Stimulated activated CD4-positive, alpha-beta T cell treated with anti-CD3 and anti-CD28 coated beads, Interleukin-12 subunit alpha, Interleukin-12 subunit beta, amount 100 ng/mL, for 48 hours (primary cell): ENCODE measurements around the gene MALRD1.

Experiments used
- DNase-seq, 3 donors: peaks; one replicate each; pipeline ENCODE4 v3.0.0-alpha.2; 2020; ENCODE audit warnings: low read depth in 2 of 3, low spot score in 1 of 3

The MALRD1 gene

DNA sequence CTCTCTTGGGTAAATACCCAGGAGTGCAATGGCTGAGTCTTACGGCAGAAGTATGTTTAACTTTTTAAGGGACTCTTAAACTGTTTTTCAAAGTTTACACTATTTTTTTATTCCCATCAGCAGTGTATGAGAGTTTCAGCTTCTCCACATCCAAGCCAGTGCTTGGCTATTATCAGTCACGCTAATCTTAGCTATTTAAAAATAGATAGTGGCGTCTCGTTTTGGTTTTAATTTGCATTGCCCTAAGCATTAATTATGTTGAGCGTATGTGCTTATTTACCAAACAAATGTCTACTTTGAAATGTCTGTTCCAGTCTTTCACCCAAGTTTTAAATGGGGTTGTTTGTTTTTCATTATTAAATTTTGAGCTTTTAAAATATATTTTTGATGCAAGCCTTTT lies 164.0 kb downstream of the MALRD1 start:
- no peak for DNase-seq

DNA sequence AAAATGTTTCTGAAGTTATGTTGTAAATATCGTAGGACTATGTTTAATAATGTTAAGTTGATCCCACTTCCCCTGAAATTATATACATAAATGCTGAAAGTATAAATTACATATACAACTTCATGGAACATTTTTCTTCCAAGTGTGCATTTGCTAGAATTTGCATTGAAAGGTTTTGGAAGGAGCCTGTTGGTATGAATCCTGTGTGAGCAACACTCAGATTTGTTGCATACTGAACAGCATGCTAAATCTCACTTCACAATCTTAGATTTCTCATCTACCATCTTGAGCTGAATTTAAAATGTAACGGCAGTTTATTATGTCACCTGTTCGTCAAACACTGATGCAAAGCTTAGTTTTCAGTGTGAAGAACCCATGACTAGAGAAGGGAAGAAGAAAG lies 172.6 kb downstream of the MALRD1 start:
- DNase-seq: no peak

DNA sequence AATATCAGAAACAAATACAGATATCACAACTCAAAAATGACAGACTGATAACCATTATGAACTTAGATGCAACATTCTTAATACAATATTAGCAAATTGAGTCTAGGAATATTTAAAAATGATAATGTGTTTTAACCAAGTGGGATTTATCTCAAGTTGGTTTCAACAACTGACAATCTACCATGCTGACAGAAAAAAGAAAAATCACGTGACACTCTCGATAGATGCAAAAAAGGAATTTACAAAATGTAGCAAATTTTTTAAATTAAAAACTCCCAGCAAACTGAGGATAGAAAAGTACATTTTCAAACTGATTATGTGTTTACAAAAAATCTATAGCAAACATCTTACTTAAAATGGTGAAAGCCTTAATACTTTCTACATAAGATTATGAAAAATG lies 177.4 kb downstream of the MALRD1 start:
- DNase-seq: no peak

DNA sequence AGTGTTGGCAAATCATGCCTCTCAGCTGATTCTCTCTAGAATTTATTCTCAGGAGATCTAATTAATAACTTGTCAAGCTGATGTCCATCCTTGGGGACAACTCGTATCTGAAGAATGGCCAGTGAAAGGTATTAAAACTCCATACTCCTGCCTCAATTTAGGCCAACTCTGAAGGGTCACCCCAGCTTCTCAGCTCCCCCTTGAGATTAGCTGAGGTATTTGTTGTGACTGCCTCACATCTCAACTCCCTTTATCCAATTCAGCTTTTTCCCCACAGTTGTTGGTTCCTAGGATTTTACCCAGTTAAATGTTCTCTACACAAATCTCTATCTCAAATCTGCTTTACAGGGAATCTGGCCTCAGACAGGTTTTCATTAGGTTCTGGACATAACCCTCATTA lies 182.4 kb downstream of the MALRD1 start:
- DNase-seq: no peak

DNA sequence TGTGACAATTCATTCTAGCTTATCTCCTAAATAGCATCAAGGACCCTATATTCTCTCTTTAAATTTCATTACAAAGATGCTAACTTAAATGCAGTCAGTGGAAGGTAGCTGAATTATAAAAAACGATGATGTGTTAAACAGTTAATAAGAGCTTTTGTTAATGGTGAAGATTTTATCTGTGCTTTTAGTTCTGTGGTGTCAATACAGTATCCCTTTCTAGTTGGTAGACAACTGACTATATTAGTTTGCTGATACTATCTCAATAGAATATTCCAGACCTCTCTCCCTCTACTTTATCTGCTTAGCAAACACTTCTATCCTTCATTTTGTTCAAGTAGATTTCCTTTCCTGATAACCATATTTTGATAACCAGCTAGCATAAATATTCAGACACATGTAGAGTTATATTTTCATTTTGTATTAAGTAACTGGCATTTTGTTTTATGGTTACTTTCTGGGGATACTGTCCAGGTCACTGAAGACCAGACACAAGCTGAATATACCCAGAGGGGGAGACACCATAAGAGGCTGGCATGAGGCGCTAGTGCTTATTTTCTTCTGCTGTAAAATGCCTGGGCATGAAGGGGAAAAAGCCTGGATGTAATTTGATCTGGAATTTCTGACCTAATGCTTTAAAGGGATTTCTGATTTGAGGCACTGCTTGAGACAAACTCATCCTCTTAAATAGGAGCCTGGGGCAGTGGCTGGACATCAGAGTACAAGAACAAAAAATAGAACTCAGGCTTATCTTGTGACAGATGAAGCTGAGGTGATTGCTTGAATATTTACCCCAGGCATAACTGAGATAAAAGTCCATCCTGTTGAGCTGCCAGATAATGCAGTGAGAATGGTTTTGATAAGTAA lies 197.5 kb downstream of the MALRD1 start:
- DNase-seq: no peak

DNA sequence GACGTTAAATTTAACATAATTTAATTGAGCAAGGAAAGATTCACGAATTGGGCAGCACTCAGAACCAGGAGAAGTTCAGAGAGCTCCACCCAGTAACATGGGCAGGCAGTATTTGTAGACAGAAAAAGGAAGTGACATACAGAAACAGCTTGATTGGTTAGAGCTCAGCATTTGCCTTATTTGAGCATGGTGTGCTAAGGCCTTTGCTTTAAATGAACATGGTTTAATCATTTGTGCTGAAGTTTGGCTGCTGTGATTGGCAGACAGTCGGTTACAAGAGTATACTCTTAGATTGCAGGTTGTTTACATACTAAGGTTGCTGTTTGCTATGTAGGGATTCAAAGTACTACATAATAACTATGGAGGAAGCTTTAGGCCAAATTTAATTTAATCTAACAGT lies 199.2 kb downstream of the MALRD1 start:
- no peak for DNase-seq

DNA sequence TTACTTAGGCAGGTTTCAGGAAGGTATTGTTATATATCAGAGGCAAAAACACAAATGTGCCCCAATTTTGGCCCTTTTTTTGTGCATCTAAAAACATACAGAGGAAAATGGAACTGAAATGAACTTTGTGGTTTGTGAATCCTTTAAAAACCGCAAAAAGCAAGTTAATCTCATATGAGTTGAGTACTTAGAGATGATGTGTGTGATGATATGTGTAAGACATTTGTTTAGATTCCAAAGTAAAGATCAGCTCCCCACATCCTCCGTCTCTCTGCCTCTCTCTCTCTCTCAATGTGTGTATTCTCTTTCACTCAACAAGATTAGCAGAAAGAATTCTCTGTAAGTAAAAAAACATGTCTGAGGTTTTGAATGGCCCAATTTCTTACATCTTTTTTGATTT lies 201.9 kb downstream of the MALRD1 start:
- DNase-seq: no peak

DNA sequence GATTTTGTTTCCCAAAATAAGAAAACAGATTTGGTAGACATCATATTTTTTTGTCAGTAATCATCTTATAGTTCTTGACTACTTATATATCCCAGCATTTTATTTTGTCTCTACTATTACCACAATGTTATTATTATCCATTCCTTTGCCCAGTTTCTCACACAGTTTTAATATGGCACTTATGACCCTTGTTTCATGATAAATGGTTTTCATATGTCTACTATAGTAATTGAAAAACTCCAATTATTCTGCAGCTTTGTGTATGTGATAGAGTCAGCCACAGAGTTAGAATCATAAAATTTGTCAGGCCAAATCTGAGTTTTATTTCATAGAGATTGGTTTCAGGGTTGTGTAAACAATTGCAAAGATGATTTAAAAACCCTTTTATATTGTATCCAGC lies 203.9 kb downstream of the MALRD1 start:
- no peak for DNase-seq

DNA sequence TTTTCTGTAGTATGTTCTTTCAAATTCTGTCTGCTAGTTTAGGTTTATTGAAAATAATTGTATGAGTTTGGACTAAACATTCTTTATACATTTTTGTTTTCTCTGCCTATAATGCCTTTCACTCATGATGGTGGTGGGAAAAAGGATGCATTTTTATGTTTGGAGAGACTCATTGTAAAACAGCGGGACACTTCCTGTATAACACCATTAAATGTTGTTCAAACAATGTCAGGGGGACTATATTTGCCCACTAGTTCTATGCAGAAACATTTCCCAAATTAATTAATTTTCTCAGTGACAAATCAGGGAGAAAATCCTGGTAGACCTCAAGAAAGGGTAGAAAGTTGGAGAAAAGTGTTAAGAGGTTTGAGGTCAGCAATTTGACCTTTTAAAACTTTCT lies 207.7 kb downstream of the MALRD1 start:
- no peak for DNase-seq

DNA sequence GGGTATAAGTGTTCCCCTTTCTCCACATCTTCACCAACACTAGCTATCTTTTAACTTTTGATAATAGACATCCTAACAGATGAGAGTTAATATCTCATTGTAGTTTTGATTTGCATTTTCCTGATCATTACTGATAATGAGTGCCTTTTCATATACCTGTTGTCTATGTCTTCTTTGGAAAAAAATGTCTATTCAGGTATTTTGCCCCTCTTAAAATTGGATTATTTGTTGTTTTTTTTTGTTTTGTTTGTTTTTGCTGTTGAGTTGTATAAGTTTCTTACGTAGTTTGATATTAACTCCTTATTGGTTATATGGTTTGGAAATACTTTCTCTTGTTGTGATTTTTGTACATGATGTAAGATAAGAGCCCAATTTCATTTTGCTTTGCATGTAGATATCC lies 214.7 kb downstream of the MALRD1 start:
- DNase-seq: no peak

DNA sequence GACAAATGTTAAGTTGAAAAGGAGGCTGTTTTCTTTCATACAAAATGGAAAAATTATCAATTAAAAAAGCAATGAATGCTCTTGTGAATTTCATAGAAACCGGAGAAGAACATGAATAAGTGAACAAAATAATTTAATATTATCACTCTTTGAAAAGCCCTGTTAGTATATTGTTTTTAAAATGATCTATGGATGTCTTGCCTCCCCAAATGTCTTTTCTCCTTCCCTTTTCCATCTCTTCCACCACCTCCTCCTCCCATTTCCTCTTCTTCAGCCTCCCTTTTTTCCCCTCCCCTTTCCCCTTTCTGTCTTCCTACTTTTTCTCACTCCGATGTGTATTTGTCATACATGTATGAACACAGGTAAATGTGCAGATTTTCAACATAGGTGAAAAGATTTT lies 234.7 kb downstream of the MALRD1 start:
- DNase-seq: no peak

DNA sequence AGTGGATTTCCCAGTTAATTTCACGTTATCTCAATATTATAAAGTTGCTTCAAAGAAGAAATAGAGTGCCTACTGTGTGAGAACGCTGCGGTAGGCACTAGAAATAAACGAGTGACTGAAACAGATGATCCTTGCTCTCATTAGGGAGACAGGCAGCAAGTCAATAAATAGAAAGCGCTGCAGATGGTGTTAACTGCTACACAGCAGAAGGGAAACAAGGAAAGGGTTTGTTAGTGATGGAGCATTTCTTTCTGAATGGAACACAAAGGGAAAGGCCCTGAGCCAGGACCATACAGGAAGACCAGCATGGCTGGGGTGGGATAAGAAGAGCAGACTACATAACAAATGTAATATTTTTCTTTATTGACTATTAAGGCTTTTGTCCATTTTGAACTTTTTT lies 235.2 kb downstream of the MALRD1 start:
- no peak for DNase-seq

DNA sequence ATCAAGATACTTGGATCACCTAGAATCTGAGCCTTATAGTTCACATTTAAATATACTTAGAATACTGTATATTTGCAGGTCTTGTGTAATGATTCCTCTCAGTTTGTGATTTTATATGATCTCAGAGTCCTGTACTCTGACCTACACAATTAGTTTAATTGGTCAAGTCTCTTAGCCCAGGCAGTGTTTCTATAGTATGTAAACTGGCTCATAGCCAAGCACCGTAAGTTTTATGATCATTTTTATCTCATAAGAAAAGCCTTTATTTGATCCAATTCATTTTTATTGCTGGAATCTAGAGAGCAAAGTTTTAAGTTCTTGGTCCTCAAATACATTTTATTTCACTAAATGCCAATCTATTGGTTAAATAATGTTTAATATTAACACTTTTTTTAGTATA lies 242.2 kb downstream of the MALRD1 start:
- DNase-seq: no peak

DNA sequence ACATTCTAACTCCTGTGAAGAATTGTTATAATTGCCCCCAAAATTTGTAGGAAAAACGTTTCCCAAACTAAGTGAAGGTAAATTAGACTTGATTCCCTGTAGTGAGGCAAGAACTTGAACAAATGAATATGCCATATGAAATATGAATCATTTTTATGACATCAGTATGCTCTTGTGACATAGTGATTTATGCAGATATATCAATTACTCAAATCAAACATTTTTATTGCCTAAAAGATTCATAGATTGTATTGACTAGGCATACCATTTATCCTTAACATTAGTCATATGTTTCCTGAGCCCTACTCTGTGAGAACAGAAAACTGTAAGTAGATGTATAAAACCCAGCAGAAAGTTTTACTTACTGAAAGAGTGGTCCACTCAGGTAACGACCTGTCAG lies 245.6 kb downstream of the MALRD1 start:
- DNase-seq: no peak

DNA sequence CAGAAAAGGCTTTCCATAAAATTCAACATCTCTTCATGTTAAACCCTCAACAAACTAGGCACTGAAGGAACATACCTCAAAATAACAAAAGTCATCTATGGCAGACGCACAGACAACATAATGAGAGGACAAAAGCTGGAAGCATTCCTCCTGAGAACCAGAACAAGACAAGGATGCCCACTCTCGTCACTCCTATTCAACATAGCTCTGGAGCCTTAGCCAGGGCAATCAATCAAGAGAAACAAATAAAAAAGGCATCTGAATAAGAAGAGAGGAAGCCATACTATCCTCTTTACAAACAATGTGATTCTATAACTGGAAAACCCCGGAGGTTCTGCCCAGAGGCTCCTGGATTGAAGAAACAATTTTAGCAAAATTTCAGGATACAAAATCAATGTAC lies 251.0 kb downstream of the MALRD1 start:
- DNase-seq: no peak

DNA sequence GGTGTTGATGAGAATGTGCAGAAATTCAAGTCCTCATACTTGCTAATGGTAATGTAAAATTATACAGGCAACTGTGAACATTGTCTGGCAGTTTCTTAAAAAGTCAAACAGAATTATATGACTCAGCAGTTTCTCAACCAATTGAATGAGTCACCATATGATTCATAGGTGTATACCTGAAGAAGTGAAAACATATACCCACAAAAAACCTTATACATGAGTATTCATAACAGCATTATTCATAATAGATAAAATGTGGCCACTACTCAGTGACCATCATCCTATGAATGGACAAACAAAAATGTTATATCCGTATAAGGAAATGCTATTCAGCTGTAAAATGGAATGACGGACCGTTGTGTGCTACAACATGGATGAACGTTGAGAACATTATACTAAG lies 253.5 kb downstream of the MALRD1 start:
- no peak for DNase-seq

DNA sequence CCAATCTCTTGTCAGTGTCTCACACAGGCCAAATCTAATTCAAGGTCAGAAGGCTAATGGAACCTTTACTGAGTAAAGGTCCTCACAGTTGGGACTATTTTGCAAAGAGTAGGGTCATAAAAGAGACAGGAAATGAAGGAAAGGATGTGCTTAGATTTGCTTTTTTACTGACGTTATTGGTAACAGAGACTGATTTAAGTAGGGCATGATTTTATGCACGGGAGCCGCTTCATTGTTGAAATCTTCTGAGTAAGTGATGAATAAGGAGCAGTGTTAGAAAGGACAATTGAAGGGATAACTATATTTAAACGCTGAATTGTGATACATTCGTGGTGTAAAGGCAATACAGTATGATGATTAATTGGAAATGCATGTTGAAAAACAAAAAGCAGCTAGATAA lies 261.5 kb downstream of the MALRD1 start:
- no peak for DNase-seq

DNA sequence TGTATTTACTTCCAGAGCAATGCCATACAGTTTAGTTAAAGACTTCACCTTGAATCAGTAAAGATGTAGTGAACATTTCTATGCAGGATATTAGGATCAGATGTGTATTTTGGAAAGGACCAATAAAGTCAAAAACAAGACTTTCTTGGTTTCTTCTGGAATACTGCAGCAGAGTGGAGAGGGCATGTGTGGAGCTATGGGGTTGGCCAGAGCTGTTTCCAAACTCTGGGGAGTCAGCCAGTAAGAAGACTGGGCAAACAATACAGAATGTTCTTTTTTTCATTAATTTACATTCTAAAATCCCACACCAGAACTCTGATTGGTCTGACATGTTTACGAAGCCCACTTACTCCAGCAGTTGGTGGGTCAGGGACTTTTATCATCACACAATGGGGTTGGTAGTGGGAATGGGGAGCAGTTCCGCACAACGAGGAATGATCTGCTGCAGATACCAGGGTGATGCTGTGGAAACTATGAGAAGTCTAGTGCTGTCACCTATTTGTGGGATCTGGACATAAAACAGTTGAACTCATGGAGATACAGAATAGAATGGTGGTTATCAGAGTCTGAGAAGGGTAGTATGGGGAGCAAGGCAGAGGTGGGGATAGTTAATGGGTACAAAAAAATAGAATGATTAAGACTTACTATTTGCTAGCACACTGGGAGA lies 267.7 kb downstream of the MALRD1 start:
- no peak for DNase-seq

DNA sequence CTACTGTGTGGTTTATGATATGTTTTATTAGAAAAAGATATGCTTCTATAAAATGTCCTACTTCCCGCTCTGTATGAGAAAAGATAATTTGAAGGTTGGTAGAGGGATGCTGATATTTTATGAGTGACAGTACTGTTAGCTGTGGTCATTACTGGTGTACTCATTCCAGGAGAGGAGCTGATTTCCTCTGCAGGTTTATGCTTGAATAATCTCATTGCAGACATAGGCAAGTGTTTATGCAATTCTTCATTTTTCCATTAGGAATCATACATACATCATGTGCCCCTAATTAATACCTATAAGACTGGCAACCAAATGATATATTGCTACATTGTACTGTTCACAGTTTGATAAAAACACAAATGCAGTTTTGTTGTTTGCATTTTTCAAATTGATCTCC lies 269.4 kb downstream of the MALRD1 start:
- no peak for DNase-seq

DNA sequence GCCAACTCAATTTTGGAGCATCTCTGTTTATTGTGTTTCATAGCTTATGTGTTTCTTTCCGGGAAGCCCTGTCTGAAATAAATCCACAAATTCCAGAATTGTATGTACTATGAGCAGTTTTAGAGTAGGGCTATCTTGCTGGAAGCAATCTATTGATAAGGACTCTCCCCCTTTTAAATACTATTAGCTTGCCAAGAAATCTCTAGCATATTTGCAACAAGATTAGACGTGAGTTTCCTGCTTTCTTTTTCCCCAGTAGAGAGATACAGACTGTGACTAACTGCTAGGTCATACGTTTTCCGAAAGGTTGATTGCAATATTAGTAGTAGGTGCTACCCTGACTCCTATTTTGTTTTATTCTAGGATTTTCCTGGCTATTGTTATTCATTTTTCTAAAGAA lies 277.0 kb downstream of the MALRD1 start:
- DNase-seq: no peak

DNA sequence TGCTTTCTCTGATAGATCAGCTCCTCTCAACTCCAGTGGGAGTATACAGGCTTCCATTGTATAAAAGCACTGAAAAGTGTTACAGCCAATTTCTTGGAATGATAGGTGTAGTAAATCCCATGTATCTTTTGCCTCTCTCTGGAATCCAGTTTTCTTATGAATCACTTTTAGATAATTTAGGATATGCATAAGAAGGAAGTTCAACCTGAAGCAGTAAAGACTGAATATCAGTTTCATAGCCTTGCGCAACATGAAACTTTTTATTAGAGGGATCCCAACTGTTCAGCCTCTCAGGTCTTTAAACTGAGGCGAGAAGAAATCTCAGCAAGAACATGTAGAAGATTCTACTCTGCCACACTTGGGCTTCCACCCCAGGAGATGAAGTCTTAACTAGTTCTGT lies 280.0 kb downstream of the MALRD1 start:
- DNase-seq: no peak

DNA sequence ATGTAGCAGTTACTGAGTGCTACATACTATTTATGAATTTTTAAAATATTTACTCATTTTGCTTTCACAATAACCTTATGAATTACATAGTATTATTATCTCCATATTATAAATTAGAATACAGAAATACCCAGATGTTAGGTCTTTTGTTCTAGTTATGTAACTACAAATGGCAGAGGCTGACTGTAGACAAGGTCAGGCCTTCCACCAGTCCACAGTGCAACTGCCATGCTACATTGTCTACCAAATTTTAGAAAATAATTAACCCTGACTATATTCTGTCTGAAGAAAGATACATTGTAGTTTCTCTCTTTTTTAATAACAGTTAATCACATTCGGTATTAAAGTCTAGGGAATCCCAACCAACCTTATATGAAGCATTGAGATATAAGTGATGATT lies 280.9 kb downstream of the MALRD1 start:
- DNase-seq: no peak

DNA sequence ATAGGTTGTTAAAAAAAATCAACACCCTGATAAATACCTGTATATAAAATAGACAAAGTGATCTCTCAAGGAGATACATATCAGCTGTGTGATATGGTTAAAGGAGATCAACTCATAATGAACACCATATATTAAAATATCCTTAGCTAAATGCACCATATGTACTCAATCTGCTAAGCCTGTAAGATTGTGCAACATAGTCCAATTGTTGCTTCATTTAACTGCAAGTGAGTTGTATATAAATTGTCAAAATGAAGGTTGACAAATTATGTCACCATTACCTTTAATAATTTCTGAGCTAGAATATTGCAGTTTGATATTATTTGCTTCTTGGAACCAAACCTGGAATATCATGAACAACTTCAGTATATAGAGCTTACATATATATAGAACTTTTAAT lies 283.7 kb downstream of the MALRD1 start:
- no peak for DNase-seq
